HG03064 (cell line): ENCODE measurements around the gene GPATCH2.
"Not testable (repeated sequence)": the region's sequence is repeated elsewhere in the genome, so short reads cannot be mapped to it uniquely, and the experiment has no call there.

ENCODE experiments used
- ATAC-seq: cut with Tn5 transposase; IDR thresholded peaks from one replicate; pipeline ENCODE4 v1.9.1; 2021; ENCODE audit warnings: low read depth; ENCODE audit not compliant: unreplicated experiment

GPATCH2 gene

DNA sequence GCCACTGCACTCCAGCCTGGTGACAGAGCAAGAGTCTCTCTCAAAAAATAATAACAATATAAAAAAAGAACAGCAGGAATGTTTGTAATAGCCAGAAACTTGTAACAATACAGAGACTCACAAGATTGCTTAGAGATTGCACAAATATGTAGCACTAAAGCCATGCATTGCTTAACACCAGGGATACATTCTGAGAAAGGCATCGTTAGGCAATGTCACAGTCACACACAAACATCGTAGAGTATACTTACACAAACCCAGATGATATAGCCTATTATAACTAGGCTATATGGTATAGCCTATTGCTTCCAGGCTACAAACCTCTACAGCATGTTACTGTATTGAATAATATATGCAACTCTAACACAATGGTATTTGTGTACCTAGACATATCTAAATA, 45.3 kb downstream of the GPATCH2 start:
- ATAC-seq: no peak

DNA sequence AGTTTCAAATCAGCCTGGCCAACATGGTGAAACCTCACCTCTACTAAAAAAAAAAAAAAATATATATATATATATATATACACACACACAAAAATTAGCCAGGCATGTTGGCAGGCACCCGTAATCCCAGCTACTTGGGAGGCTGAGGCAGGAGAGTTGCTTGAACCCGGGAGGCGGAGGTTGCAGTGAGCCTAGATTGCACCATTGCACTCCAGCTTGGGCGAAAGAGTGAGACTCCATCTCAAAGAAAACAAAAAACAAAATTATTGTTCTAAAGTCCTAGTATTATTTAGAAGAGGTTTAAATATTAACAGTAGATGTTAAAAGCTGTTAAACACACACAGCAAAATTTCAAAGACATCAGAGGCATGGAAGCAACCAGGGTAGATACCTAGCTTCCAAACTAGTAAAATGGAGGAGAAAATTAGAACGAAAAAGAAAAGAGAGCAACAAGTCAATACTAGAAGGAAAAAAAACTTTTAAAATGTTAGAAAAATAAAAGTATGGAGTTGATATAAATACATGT, 46.5 kb downstream of the GPATCH2 start:
- not testable (repeated sequence) for ATAC-seq

DNA sequence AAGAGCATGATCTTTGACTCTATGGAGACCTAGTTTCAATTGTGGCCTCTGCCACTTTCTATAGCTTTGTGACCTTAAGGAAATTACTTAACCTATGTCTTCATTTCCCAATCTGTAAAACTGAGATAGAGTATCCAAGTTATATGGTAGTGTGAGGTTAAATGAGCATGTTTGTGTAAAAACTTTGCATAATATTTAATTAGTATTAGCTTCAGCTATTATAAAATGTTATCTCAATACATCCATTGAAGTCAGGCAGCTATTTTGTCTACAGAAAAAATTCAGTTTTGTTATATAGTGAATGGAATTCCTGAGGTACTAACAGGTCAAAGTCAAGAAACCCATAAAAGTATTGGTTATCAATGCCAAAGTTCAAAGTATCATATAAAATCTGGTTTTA, 53.6 kb downstream of the GPATCH2 start:
- no peak for ATAC-seq

DNA sequence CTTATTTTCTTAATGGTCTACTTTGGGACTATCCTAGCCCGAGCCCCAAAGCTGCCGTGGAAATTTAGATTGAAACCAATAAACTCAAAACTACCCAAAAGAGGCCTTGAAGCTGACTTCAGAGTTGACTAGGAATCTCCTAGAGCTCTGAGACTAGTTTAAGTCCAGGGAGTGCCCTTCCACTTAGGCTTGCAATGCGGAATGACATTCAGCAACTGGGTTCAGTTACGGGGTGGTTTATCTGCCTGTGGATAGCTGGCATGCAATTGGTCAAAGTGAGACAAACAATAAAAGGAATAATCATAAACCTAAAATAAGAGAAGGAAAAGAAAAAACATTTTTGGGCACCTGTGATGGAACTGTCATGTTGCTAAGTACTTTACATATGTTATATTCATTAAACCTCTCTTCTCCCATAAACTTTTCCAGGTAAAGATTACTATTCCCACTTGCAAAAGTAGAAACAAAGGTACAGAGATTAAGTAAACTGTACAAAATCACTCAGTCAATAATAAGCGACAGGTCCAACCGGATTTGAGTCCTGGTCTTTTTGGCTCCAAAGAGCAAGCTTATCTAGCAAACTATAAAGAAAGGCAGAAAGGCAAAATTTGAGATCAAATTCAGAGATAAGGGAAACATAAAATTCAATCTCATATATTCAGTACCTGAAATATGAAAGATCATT, 56.5 kb downstream of the GPATCH2 start:
- ATAC-seq: no peak

DNA sequence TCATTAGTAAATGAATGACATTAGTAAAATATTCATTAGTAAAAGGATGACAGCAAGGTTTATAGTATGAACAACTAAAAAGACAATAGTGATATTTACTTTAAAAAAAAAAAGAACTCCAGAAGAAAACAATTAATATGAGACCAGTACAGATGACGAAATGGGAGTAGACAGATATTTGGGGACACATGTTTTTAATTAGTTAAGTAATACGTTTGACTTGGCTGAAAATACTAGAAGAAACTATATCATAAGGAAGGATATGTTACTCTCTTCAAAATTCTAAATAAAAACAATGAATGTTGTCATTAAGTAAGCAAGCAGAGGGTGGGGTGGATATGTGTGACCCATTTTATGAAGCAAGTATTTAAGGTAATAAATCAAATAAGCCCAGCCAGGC, 61.9 kb downstream of the GPATCH2 start:
- no peak for ATAC-seq

DNA sequence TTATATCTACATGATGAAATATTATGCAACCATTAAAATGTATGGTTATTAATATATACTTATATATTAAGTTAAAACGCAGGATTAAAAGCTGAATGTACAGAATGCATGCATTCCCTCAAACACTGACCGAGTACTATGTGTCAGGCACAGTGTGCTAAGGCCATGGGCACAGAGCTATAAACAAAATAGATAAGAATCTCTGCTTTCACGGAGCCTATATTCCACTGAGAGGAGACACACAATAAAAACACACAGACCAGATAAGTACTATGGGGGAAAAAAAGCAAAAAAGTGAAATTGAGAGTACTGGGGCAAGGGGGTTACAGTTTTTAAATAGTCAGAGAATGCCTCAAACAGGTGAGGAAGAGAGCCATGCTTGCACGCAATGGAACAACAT, 62.7 kb downstream of the GPATCH2 start:
- no peak for ATAC-seq

DNA sequence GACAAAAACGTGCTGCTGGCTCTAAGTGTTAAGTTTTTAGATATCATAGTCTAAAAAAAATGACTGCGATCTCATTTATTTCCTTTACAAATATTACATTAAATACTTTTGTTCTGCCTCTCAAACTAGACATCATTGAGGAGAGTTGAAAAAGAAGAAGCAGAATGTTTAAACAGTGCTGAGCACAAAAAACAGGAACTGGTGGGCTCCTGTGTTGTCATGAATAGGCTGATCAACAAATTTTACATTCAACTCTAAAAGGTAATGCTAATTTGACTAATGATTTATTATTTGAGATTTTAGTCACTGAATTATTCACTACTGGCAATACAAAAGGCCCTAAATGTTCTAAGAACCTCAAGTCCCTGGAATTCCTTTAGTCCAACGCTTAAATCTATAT, 66.1 kb downstream of the GPATCH2 start:
- ATAC-seq: no peak

DNA sequence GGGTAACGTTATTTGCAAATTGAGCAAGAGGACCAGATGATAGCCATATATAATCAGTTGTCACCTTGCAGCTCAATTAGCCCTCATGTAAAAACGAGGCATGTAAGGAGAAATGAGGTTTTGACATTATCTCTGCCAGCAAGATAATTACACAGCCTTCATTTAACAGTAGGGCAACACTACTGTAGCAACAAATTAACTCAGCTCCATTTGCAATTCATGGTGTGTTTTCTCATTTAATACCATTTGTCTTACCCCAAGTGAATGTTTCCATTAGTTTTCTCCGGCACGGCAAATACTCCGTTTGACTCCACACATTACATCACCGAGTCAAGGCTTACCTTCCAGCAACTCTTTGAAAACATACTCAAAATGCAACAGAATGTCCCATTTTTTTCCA, 66.7 kb downstream of the GPATCH2 start:
- ATAC-seq: no peak

DNA sequence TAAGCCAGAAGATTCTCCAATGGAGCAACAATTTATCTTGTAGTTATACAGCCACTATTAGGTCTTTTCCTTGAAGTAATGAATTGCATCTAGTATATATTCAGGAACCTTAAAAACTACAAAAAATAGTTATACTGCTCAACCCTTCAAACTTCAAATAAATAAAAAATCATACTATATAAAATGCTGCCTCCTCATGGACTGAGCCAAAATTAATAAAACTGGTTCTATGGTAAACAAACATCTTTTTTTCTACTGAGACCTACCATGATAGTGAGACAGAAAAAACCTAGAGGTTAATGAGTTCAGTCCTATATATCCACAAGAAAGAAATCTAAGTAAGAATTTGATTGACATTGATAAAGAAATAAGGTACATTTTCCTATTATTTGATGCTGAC, 67.7 kb downstream of the GPATCH2 start:
- no peak for ATAC-seq

DNA sequence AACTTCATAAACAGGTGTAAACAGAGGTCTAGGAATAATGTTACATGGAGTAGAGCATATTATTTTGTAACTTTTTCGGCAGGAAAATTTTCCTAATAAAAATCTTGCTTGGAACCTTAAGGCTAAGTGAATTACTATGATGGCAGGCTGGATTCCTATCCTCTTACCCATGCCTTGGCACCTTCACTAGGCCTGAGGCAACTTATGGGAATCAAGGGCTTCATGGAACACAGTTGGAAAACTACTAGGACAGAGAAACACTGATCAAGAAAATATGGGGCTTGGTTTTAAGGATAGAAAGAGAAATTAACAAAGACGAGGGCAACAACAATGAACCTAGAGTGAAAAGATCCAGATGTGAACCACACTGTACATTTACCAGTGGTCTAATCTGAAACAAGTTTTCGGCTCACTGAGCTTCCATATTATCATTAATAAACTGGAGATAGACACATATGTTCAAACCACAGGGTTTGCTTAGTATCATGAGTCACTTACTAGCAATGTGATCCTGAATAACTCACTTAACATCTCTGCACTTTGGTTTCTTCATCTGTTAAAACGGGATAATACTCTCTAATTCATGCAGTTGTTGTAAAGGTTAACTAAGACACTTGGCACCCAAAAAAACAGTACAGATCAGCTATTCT, 68.5 kb downstream of the GPATCH2 start:
- ATAC-seq: no peak

DNA sequence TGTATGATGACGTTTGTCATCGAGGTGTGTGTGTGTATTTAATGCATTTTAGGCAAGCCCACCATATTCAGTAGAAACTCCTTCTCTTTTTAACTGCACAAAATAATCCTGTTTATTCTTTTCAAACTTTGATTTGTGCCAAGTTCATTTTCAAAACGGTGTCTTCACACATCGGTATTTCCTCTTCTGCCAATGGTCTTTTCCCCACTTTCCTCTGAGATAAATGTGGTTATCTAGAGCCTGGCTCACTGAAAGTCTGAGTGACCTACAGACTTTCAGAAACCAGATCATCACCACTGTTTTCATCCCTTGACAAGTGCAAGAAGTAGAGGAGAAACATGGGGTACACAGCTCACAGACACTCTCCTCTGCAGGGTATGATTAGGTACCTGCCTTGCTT, 69.4 kb downstream of the GPATCH2 start:
- no peak for ATAC-seq

DNA sequence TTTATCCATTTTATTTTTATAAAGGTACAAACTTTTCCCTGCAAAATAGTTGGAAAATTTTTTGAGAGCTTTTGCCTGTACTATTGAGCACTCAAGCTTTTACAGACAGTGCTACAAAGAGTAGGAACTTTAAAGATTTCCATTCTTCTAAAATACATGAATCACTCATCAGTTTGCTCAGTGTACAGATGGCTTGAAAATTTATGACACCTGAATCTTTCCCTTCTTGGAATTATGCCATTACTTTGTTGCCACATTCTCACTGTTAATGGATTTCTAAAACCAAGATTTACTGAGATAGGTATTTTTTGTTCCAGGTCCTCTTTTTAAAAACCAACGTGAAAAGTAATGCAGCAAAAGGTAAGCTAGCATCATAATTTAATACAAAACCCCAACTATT, 76.0 kb downstream of the GPATCH2 start:
- no peak for ATAC-seq

DNA sequence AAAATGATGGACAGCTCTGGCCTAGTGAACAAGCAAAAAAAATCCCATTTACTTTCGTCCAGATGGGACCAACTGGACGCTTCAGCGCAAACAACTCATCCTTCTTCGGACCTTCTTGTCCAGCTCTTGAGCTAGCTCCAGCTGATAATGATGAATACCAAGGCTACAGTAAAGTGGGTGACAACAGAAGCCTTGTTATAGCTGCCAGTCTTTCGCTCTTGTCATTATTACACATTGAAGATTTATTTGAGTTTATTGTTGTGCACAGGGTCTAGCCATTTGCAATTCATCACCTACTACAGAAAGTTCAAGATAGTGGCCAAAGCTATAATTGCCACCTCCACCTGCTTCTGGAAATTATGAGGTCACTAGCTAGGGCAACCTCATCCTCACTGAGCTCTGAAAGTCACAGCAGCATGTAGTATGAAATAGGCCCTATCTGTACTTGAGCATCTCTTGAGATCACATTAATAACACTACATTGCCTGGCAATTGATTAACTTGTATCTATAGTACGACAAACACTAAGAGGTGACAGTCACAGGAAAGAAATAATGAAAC, 76.9 kb downstream of the GPATCH2 start:
- no peak for ATAC-seq

DNA sequence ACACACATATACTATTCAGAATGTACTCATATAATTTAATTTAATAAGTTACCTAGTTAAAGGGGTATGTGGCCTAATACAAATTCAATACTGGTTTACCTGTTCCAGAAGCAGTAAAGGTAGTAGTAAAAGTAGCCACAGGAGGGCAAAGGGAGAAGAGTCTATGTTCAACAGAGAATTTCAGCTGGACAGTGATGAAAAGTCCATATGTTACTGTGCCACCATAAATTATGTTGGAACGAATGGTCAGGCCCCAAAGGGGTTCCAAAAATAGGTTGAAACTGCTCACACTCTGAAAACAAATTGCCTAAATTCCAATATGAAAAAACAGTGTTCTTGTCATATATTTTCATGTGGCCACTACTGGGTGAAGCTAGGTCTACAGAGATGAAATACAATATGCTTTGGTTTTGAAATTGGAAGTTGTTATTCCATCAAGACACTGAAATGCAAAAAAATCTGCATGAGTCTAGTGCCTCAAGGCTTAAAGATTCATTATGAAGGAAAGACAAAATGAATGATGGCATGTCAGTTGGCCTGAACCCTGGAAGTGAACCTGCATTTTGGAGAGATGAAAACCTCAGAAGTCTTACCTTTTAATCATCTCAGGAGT, 78.4 kb downstream of the GPATCH2 start:
- ATAC-seq: no peak

DNA sequence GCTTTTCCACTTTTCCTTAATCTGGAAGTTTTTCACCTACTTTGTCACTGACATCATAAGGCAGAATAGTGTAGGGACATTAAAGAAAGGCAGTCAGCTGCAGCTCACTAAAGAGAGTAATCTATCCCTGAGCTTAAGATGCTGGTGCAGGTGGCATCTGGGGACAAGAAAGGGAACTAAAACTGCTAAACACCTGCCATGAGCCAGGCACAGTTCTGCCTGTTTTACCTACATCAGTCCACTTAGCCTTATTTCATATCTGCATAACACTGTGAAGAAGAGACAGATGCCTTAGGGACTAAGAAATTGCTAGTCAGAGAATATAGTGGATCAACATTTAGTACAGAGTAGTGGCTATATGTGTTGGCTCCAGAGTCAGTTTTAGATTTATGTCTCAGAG, 88.1 kb downstream of the GPATCH2 start:
- ATAC-seq: no peak

DNA sequence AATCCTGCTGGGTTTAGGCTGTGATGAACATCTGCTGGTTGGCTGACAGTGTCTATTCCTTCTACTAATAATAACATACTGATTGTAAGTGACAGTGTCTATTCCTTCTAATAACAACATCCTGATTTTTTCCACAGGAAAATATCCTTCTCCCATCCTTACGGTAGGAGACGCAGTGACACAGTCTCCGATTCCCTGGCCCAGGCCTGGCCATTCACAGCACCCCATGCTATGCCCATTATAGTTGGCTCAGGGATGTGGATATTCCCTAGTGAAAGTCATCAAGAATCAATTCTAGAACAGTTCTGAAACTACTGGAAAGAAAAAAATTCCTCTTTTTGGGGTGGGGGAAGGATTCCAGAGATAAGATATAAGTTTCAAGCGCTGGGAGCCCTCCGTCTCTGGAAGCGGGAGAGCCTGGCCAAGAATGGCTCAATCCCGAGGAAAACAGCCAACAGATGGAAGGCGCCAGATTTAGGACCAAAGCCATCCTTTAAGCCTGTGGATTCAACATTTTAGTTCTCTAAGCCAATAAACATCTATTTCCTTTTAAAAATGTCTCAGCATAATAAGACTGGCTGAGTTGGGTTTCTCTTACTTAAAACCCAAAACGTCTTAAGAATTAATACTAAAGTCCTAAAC, 88.6 kb downstream of the GPATCH2 start:
- no peak for ATAC-seq

DNA sequence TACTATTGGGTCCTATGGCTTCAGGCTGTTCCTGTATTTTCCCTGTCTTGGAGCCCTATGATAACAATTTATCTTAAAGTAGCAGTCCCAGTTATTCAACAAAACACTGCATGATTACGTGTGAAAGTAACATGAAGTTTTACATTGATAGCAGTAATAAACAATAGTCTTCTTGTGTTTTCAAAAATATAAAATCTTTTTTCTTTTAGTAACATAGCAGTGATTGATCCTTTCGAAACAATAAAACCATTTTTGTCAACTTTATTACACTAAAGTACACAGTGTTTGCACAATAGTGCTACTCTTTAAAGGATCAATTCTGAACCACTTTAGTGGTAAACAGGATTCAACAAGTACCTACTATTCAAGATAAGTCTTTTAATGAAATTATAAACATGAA, 90.6 kb downstream of the GPATCH2 start:
- no peak for ATAC-seq

DNA sequence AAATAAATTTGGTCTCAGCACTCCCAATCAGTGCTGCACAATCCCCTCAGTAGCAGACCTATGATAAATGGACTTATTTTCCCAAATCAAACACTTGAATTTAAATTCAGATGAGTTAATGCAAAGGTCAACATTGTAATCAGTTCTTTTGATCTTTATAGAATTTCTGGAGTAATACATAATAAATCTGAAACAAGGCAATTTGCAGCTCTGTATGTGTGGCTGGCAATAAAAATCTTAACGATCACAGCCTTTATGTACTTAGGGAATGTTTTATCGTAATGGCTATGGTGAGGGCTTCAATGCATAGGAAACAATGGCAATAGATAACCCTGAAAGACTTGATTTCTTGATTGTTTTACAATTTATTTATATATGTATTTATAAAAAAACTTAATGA, 91.4 kb downstream of the GPATCH2 start:
- no peak for ATAC-seq

DNA sequence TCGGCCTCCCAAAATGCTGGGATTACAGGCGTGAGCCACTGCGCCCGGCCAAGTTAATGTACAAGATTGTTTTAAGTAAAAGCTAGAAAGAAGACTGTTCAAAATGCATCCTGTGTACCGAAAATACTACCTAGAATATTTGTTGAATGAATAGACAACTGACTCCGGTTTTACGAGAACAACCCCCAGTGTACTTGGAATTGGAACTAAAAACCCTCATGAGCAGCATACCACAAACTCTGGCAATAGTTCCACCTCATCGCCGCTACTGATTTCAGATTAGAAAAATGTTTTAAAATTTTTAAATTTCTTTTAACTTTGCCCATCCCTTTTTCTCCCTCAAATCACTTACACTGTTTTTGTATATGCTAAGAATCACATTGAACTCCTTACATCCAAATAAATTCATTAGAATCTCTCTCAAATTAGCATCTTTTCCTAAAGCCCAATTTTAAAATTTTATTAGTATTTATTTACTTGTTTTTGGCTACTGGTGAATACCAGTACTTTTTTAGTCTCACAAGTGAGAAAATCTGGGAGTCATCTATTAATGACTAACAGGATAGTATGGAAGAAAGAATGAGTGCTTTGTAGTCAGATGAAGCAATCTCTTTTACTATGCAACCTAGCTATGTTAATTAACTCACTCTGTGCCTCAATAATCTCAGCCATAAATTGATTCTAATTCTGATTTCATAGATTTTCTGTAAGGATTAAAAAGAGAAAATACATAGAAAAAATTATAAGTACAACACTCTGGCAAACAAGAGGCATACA, 95.1 kb downstream of the GPATCH2 start:
- ATAC-seq: no peak

DNA sequence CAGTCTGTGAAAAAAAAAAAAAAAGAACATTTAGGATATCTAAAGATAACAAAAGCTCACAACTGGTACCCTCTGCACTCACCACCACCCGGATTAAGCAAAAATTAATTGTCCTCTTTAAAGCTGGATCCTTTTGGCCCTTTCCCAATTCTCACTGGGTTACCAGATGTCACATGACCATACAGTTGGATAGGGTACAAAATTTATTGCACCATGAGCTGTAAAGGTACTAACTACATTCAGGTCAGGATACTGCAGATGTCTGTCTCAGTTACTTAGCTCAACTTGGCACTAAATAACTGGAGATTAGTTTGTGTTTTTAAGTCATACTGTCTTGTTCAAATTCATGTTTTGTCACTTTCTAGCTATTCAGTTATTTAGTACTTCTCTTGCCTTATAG, 96.3 kb downstream of the GPATCH2 start:
- ATAC-seq: no peak
